ENCODE measurements around the gene SLC26A8. TPM values are rescaled to one million over a fixed set of nuclear protein-coding genes. Genes with fewer than 3 reads are reported as not detected.
"Not testable (repeated sequence)": the region's sequence is repeated elsewhere in the genome, so short reads cannot be mapped to it uniquely, and the experiment has no call there.

The SLC26A8 gene
- total RNA-seq, 1 donor from 2014 or later: not detected

DNA sequence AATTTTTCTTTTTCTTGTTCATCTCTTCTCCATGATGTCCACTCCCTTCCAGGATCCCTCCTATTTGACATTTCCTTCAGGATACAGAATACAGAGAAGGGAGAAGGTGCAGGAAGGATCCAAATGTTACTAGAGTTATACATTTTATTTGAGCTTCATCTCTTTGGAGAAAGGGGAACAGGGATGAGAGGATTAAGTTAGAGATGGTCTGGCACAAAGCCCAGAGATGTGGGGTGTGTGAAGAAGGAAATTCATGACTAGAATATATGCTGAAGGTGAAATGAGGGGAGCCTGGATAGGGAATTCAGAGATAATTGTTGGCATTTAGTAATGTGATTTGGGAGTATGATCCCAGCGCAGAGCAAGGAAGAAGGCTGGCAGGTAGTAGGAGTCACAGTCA is 81.1 kb downstream of the SLC26A8 start:
- Histone ChIP-seq H2AFZ (ENCODE audit: low read depth, low read length) (no peak overlapping the region), H3K9me3 (ENCODE audit: insufficient read depth, low read depth, low read length) (no peaks in the 10 kb centered on the region), H3K4me1 (ENCODE audit: insufficient read depth, low read length) (no peaks in the 10 kb centered on the region), H3K4me2 (ENCODE audit: low read length) (no peak overlapping the region), H3K27me3 (ENCODE audit: insufficient read depth, low read length) (no peaks in the 10 kb centered on the region), H3K4me3 (ENCODE audit: insufficient read depth, low read depth, low read length) (no peak overlapping the region), H3K9ac (ENCODE audit: low read length) (no peak overlapping the region), H4K20me1 (ENCODE audit: insufficient read depth, low read length) (no peaks in the 10 kb centered on the region), H3K27ac (ENCODE audit: low read depth, low read length) (no peak overlapping the region), H3K79me2 (ENCODE audit: insufficient read depth, low read length) (no peaks in the 10 kb centered on the region), H3K36me3 (ENCODE audit: insufficient read depth, low read length) (no peaks in the 10 kb centered on the region)
- FAIRE-seq (no peak), DNase-seq (ENCODE audit: low read depth) (no peak)
- TF ChIP-seq, protein P1, sequence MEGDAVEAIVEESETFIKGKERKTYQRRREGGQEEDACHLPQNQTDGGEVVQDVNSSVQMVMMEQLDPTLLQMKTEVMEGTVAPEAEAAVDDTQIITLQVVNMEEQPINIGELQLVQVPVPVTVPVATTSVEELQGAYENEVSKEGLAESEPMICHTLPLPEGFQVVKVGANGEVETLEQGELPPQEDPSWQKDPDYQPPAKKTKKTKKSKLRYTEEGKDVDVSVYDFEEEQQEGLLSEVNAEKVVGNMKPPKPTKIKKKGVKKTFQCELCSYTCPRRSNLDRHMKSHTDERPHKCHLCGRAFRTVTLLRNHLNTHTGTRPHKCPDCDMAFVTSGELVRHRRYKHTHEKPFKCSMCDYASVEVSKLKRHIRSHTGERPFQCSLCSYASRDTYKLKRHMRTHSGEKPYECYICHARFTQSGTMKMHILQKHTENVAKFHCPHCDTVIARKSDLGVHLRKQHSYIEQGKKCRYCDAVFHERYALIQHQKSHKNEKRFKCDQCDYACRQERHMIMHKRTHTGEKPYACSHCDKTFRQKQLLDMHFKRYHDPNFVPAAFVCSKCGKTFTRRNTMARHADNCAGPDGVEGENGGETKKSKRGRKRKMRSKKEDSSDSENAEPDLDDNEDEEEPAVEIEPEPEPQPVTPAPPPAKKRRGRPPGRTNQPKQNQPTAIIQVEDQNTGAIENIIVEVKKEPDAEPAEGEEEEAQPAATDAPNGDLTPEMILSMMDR (IDR thresholded peaks at IDR 0.05; ENCODE audit: insufficient read depth, low read depth, low read length): no peak
- TF ChIP-seq EZH2 (IDR thresholded peaks at IDR 0.05; ENCODE audit: insufficient read depth, low read length): no peak
- Mint-ChIP-seq H3K27ac (ENCODE audit: unreplicated experiment) (no peak overlapping the region), H3K4me3 (ENCODE audit: unreplicated experiment) (no peak overlapping the region), H3K27me3 (ENCODE audit: low read depth, unreplicated experiment) (peaks cover 2% of the 10 kb centered on the region), H3K9me3 (ENCODE audit: unreplicated experiment) (peaks cover 9% of the 10 kb centered on the region), H3K4me1 (ENCODE audit: low read depth, unreplicated experiment) (no peaks in the 10 kb centered on the region), H3K36me3 (ENCODE audit: low read depth, unreplicated experiment) (no peaks in the 10 kb centered on the region)

DNA sequence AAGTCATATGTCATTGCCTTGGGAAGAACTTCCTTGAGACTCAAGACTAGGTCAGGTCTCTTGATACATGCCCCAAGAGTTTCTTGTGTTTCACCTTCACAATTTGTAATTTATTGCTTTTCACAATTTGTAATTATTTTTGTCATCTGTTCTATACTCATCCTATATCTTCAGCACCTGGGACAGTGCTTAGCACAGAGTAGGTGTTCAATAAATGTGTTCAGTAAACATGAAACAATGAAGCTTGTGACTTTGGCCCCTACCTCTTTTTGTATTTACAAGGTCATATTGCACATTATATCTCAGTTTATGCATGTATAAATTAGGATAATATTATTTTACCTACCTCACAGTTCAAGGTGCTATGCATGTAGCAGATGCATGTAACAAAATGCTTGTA is 82.1 kb downstream of the SLC26A8 start:
- Mint-ChIP-seq H3K9me3 (ENCODE audit: unreplicated experiment) (peaks cover 9% of the 10 kb centered on the region), H3K27me3 (ENCODE audit: low read depth, unreplicated experiment) (peaks cover 2% of the 10 kb centered on the region), H3K27ac (ENCODE audit: unreplicated experiment) (no peak overlapping the region), H3K4me3 (ENCODE audit: unreplicated experiment) (no peak overlapping the region), H3K4me1 (ENCODE audit: low read depth, unreplicated experiment) (no peaks in the 10 kb centered on the region), H3K36me3 (ENCODE audit: low read depth, unreplicated experiment) (no peaks in the 10 kb centered on the region)
- no peak for DNase-seq (ENCODE audit: low read depth)
- H3K36me3 ChIP-seq (ENCODE audit: insufficient read depth, low read length): no peaks in the 10 kb centered on the region
- H3K4me1 ChIP-seq (ENCODE audit: insufficient read depth, low read length): no peaks in the 10 kb centered on the region
- no peaks in the 10 kb centered on the region for H4K20me1 ChIP-seq (ENCODE audit: insufficient read depth, low read length)
- H3K27ac ChIP-seq (ENCODE audit: low read depth, low read length): no peak overlapping the region
- no peaks in the 10 kb centered on the region for H3K27me3 ChIP-seq (ENCODE audit: insufficient read depth, low read length)
- H3K9me3 ChIP-seq (ENCODE audit: insufficient read depth, low read depth, low read length): no peaks in the 10 kb centered on the region
- no peak for FAIRE-seq
- no peaks in the 10 kb centered on the region for H3K79me2 ChIP-seq (ENCODE audit: insufficient read depth, low read length)
- no peak overlapping the region for H3K4me3 ChIP-seq (ENCODE audit: insufficient read depth, low read depth, low read length)
- no peak overlapping the region for H2AFZ ChIP-seq (ENCODE audit: low read depth, low read length)
- H3K4me2 ChIP-seq (ENCODE audit: low read length): no peak overlapping the region
- TF ChIP-seq, protein P1 (IDR thresholded peaks at IDR 0.05; ENCODE audit: insufficient read depth, low read depth, low read length): no peak
- TF ChIP-seq EZH2 (IDR thresholded peaks at IDR 0.05; ENCODE audit: insufficient read depth, low read length): no peak
- H3K9ac ChIP-seq (ENCODE audit: low read length): no peak overlapping the region

- H3K27ac Mint-ChIP-seq (ENCODE audit: unreplicated experiment); H2AFZ ChIP-seq (ENCODE audit: low read depth, low read length); H3K36me3 ChIP-seq (ENCODE audit: insufficient read depth, low read length); H3K4me2 ChIP-seq (ENCODE audit: low read length); H4K20me1 ChIP-seq (ENCODE audit: insufficient read depth, low read length); H3K9me3 ChIP-seq (ENCODE audit: insufficient read depth, low read depth, low read length); FAIRE-seq; H3K4me1 ChIP-seq (ENCODE audit: insufficient read depth, low read length); H3K79me2 ChIP-seq (ENCODE audit: insufficient read depth, low read length); H3K4me1 Mint-ChIP-seq (ENCODE audit: low read depth, unreplicated experiment); H3K27ac ChIP-seq (ENCODE audit: low read depth, low read length); H3K36me3 Mint-ChIP-seq (ENCODE audit: low read depth, unreplicated experiment); H3K27me3 Mint-ChIP-seq (ENCODE audit: low read depth, unreplicated experiment); H3K9ac ChIP-seq (ENCODE audit: low read length); H3K27me3 ChIP-seq (ENCODE audit: insufficient read depth, low read length); H3K9me3 Mint-ChIP-seq (ENCODE audit: unreplicated experiment); H3K4me3 ChIP-seq (ENCODE audit: insufficient read depth, low read depth, low read length); DNase-seq (ENCODE audit: low read depth): not testable (repeated sequence)
- H3K4me3 Mint-ChIP-seq (ENCODE audit: unreplicated experiment): peak overlapping the region; percentile 45
Measured at GRCh38 chr6:35941170-35941569, 83.3 kb downstream of the SLC26A8 start.

DNA sequence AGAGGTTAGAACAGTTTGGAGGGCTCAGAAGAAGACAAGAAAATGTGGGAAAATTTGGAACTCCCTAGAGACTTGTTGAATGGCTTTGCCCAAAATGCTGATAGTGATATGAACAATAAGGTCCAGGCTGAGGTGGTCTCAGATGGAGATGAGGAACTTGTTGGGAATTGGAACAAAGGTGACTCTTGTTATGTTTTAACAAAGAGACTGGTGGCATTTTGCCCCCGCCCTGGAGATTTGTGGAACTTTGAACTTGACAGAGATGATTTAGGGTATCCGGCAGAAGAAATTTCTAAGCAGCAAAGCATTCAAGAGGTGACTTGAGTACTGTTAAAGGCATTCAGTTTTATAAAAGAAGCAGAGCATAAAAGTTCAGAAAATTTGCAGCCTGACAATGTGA is 84.4 kb downstream of the SLC26A8 start:
- not testable (repeated sequence) for H3K36me3 Mint-ChIP-seq (ENCODE audit: low read depth, unreplicated experiment); H3K27ac Mint-ChIP-seq (ENCODE audit: unreplicated experiment); H3K27ac ChIP-seq (ENCODE audit: low read depth, low read length); H3K4me2 ChIP-seq (ENCODE audit: low read length); H2AFZ ChIP-seq (ENCODE audit: low read depth, low read length); H3K27me3 Mint-ChIP-seq (ENCODE audit: low read depth, unreplicated experiment); H3K4me3 Mint-ChIP-seq (ENCODE audit: unreplicated experiment); H3K4me1 Mint-ChIP-seq (ENCODE audit: low read depth, unreplicated experiment); H3K9ac ChIP-seq (ENCODE audit: low read length); H3K79me2 ChIP-seq (ENCODE audit: insufficient read depth, low read length); DNase-seq (ENCODE audit: low read depth); H3K4me1 ChIP-seq (ENCODE audit: insufficient read depth, low read length); H3K4me3 ChIP-seq (ENCODE audit: insufficient read depth, low read depth, low read length); FAIRE-seq; H3K9me3 Mint-ChIP-seq (ENCODE audit: unreplicated experiment); H3K9me3 ChIP-seq (ENCODE audit: insufficient read depth, low read depth, low read length); H3K36me3 ChIP-seq (ENCODE audit: insufficient read depth, low read length); H3K27me3 ChIP-seq (ENCODE audit: insufficient read depth, low read length); H4K20me1 ChIP-seq (ENCODE audit: insufficient read depth, low read length)

GRCh38 chr6:35939259-35939658 is 85.2 kb downstream of the SLC26A8 start:
- H3K9me3 ChIP-seq (ENCODE audit: insufficient read depth, low read depth, low read length); H3K79me2 ChIP-seq (ENCODE audit: insufficient read depth, low read length); H2AFZ ChIP-seq (ENCODE audit: low read depth, low read length); H3K36me3 Mint-ChIP-seq (ENCODE audit: low read depth, unreplicated experiment); H3K4me3 Mint-ChIP-seq (ENCODE audit: unreplicated experiment); H3K27ac ChIP-seq (ENCODE audit: low read depth, low read length); H3K9me3 Mint-ChIP-seq (ENCODE audit: unreplicated experiment); H4K20me1 ChIP-seq (ENCODE audit: insufficient read depth, low read length); H3K4me3 ChIP-seq (ENCODE audit: insufficient read depth, low read depth, low read length); H3K27ac Mint-ChIP-seq (ENCODE audit: unreplicated experiment); DNase-seq (ENCODE audit: low read depth); H3K9ac ChIP-seq (ENCODE audit: low read length); H3K36me3 ChIP-seq (ENCODE audit: insufficient read depth, low read length); H3K4me1 Mint-ChIP-seq (ENCODE audit: low read depth, unreplicated experiment); H3K27me3 ChIP-seq (ENCODE audit: insufficient read depth, low read length); FAIRE-seq; H3K27me3 Mint-ChIP-seq (ENCODE audit: low read depth, unreplicated experiment); H3K4me2 ChIP-seq (ENCODE audit: low read length); H3K4me1 ChIP-seq (ENCODE audit: insufficient read depth, low read length): not testable (repeated sequence)
